Measurements from ENCODE around the gene DLG2.

The DLG2 gene

DNA sequence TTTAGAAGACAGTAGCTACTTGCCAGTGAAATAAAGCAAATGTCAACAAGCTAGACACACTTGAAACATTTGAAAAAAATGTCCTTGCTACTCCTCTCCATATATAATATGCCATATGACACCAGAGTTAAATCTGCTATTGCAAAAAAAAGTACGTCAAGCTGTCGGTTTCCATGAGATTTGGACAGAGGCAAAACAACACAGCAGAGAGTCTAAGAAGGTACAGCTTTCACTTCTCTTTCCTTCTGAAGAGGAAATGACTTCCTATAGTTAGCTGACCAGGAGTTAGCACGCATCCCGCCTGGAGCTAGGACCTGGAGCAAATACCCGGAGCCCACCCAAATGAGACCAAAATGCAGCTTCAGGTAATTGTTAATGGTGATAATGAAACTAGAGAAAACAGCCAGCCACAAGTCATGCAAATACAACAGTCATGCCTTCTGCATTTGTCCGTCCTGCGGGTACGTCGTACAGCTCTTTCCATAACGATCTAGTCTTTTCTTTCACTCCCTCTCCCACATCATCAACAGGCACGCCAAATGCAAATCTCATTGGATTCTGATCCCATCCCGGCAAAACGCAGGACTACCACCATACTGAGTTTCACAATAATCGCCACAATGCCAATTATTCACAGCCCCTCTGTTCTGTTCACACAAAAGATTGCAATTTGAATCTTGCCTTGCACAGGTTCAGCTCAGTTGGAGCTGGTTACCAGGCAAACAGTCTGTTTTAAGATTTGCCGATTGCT, 1945.9 kb downstream of the DLG2 start:
- no peak for TF ChIP-seq CTCF (IDR thresholded peaks at IDR 0.05; ENCODE audit: insufficient read depth, low read depth, low read length, missing control alignments)
- no peak for DNase-seq (ENCODE audit: low read depth)
- H3K4me3 ChIP-seq (ENCODE audit: low read length) = peak overlapping the region; percentile 14

GRCh38 chr11:83680321-83680720, 1946.8 kb downstream of the DLG2 start:
- no peak for TF ChIP-seq CTCF (IDR thresholded peaks at IDR 0.05; ENCODE audit: insufficient read depth, low read depth, low read length, missing control alignments)
- H3K4me3 ChIP-seq (ENCODE audit: low read length) = no peak overlapping the region
- no peak for DNase-seq (ENCODE audit: low read depth)

- DNase-seq (ENCODE audit: low read depth) = no peak
- TF ChIP-seq CTCF (IDR thresholded peaks at IDR 0.05; ENCODE audit: insufficient read depth, low read depth, low read length, missing control alignments) = no peak
- no peak overlapping the region for H3K4me3 ChIP-seq (ENCODE audit: low read length)
Observed at GRCh38 chr11:83678831-83679584, 1948.1 kb downstream of the DLG2 start.

- TF ChIP-seq CTCF (IDR thresholded peaks at IDR 0.05; ENCODE audit: insufficient read depth, low read depth, low read length, missing control alignments) = no peak
- DNase-seq (ENCODE audit: low read depth) = no peak
- H3K4me3 ChIP-seq (ENCODE audit: low read length) = no peak overlapping the region
Observed at GRCh38 chr11:83677730-83678129, 1949.4 kb downstream of the DLG2 start.

GRCh38 chr11:83676056-83676601, 1951.0 kb downstream of the DLG2 start:
- no peak for TF ChIP-seq CTCF (IDR thresholded peaks at IDR 0.05; ENCODE audit: insufficient read depth, low read depth, low read length, missing control alignments)
- no peak overlapping the region for H3K4me3 ChIP-seq (ENCODE audit: low read length)
- DNase-seq (ENCODE audit: low read depth) = no peak

DNA sequence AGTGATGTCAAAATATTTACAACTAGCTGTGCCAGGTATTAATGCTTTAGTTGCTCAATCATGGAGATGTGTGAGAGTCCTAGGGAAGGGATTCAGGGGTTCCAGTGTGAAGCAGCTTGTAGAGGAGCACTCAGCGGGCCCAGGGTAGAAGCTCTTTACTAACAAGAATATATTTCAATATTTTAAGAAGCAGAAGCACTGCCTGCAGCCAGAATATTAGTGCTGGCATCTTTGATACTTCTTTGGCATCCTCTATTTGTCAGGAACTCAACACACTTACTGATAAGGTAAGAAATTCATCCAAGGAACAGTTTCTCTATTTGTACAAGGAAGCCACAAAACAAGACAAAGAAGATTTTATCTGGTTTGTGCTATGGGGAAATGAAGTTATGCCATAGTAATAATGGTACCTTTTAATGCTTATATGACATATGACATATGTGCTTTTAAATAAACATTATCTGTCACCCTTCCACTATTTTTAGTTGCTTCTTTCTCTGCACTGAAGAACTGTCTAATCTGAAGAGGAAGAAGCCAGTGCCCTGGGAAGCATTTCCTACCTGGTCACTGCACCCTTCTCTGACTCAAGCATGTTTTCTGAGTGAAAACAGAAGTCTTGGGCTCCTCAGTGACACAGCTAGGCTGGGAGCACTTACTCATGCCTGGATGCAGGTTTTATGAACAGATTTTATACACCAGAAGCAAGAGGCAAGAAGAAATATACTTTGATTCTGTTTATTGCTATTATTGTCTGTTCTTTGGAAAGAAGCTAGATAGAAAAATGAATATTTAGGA, 1952.8 kb downstream of the DLG2 start:
- DNase-seq (ENCODE audit: low read depth) = peak; percentile 5
- TF ChIP-seq CTCF (IDR thresholded peaks at IDR 0.05; ENCODE audit: insufficient read depth, low read depth, low read length, missing control alignments) = no peak
- no peak overlapping the region for H3K4me3 ChIP-seq (ENCODE audit: low read length)

Data from epithelial cell of esophagus (primary cell).